ENCODE data around the gene SEZ6L. TPM values are rescaled to one million over a fixed set of nuclear protein-coding genes. Genes with fewer than 3 reads are reported as not detected.

SEZ6L gene
- total RNA-seq, 1 experiment from 2014 or later = 0.13 TPM

GRCh38 chr22:26170795-26171580 is 1.7 kb downstream of the SEZ6L start:
- Histone ChIP-seq H4K8ac (replicated peaks; ENCODE audit: insufficient read length, low read depth, low read length) (no peak overlapping the region), H3K56ac (ENCODE audit: insufficient read length, low read depth, low read length) (no peak overlapping the region), H3K27ac (ENCODE audit: insufficient read length, low read depth, low read length) (no peak overlapping the region), H3T11ph (ENCODE audit: low read length) (no peak overlapping the region), H2AK5ac (ENCODE audit: insufficient read length, low read length) (no peak overlapping the region), H2BK15ac (ENCODE audit: low read depth, low read length) (no peak overlapping the region), H3K27me3 (ENCODE audit: insufficient read depth, low read length) (peaks cover 16% of the 10 kb centered on the region; the same call in 1 of the 2 replicates), H2BK20ac (ENCODE audit: low read depth, low read length, poor library complexity, severe bottlenecking) (no peak overlapping the region), H3K79me2 (ENCODE audit: insufficient read depth, low read length) (no peaks in the 10 kb centered on the region), H3K14ac (ENCODE audit: insufficient read depth, low read length) (no peak overlapping the region), H3K9ac (ENCODE audit: extremely low read depth, insufficient read length, low read length) (no peak overlapping the region), H3K4me2 (ENCODE audit: insufficient read depth, insufficient read length, low read length) (peak overlapping the region; percentile 79), H3K4ac (ENCODE audit: low read depth, low read length) (no peak overlapping the region), H4K91ac (ENCODE audit: insufficient read length, low read depth, low read length) (no peak overlapping the region), H2BK5ac (ENCODE audit: insufficient read length, low read length) (no peak overlapping the region), H2BK12ac (ENCODE audit: insufficient read length, low read depth, low read length) (no peak overlapping the region), H3K23ac (ENCODE audit: insufficient read length, low read depth, low read length) (no peak overlapping the region), H3K4me1 (ENCODE audit: insufficient read depth, low read length) (no peaks in the 10 kb centered on the region), H3K9me3 (ENCODE audit: control insufficient read depth, low read depth, low read length) (no peaks in the 10 kb centered on the region), H3K18ac (ENCODE audit: insufficient read length, low read depth, low read length) (no peak overlapping the region), H3K23me2 (ENCODE audit: insufficient read length, low read depth, low read length, poor library complexity, severe bottlenecking) (peaks cover 6% of the 10 kb centered on the region), H2BK120ac (ENCODE audit: low read depth, low read length, poor library complexity, severe bottlenecking) (no peak overlapping the region), H4K20me1 (ENCODE audit: control insufficient read depth, insufficient read depth, insufficient read length) (no peaks in the 10 kb centered on the region), H4K5ac (ENCODE audit: insufficient read length, low read depth, low read length) (no peak overlapping the region), H3K79me1 (ENCODE audit: insufficient read depth, low read depth, low read length, poor library complexity, severe bottlenecking) (no peaks in the 10 kb centered on the region), H2AFZ (ENCODE audit: low read length) (no peak overlapping the region)
- H3K4me1 Mint-ChIP-seq = peaks cover 26 to 35% of the 10 kb centered on the region in 2 experiments
- H3K36me3 Mint-ChIP-seq (ENCODE audit: insufficient read depth in 1 of 3, low read depth in 3 of 3) = no peaks in the 10 kb centered on the region; a peak in 1 of 7 replicates
- H3K4me3 Mint-ChIP-seq = peak overlapping the region; percentile 49 to 81; a peak in 4 of 5 replicates
- peaks cover 0 to 2% of the 10 kb centered on the region in 2 experiments; a peak in 2 of 5 replicates for H3K9me3 Mint-ChIP-seq
- H3K27ac Mint-ChIP-seq = no peak overlapping the region
- peak; percentile 67 for DNase-seq
- TF ChIP-seq, protein P1, sequence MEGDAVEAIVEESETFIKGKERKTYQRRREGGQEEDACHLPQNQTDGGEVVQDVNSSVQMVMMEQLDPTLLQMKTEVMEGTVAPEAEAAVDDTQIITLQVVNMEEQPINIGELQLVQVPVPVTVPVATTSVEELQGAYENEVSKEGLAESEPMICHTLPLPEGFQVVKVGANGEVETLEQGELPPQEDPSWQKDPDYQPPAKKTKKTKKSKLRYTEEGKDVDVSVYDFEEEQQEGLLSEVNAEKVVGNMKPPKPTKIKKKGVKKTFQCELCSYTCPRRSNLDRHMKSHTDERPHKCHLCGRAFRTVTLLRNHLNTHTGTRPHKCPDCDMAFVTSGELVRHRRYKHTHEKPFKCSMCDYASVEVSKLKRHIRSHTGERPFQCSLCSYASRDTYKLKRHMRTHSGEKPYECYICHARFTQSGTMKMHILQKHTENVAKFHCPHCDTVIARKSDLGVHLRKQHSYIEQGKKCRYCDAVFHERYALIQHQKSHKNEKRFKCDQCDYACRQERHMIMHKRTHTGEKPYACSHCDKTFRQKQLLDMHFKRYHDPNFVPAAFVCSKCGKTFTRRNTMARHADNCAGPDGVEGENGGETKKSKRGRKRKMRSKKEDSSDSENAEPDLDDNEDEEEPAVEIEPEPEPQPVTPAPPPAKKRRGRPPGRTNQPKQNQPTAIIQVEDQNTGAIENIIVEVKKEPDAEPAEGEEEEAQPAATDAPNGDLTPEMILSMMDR (conservative IDR thresholded peaks at IDR 0.05) = peak; percentile 57
- no CpG with 5 or more reads among the region's 14 CpGs for WGBS (ENCODE audit: extremely low coverage, insufficient read length, low lambda C conversion rate)
- peaks cover 89% of the 10 kb centered on the region for H3K27me3 Mint-ChIP-seq (ENCODE audit: low read depth)
